ENCODE data around the gene RET. TPM values are rescaled to one million over a fixed set of nuclear protein-coding genes. Genes with fewer than 3 reads are reported as not detected.

Gene RET
- total RNA-seq, 3 donors from 2014 or later: 0.66 to 1.8 (median 0.96) TPM

DNA sequence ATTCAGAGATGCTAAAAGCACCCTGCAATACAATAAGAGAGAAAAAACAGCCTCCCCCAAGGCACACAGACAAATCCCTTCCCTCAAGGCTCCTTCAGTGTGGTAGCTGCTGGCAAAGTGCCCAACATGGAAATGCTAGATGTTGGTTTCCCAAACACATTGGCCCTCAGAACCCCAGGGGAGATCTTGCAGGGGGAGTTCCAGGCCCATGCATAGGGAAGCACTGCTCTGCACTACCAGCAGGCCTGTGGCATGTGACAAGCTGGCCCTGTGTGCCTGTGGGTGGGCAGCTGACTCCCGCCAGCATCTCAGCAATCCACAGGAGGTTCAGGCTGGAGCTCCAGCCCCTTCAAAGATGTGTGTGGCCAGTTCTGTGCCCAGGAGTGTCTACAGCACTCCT, 44.6 kb downstream of the RET start:
- TF ChIP-seq CTCF (IDR thresholded peaks at IDR 0.05): no peak
- TF ChIP-seq POLR2A (IDR thresholded peaks at IDR 0.05): no peak
- no peak for TF ChIP-seq POLR2AphosphoS5 (IDR thresholded peaks at IDR 0.05)
- Histone ChIP-seq H3K27ac (no peak overlapping the region), H3K27me3 (no peaks in the 10 kb centered on the region), H3K9me3 (no peaks in the 10 kb centered on the region), H3K4me3 (no peak overlapping the region), H3K36me3 (no peaks in the 10 kb centered on the region), H3K4me1 (no peaks in the 10 kb centered on the region)
- DNase-seq (ENCODE audit: low spot score in 2 of 2): no peak
- intact Hi-C loops (cut with DNase I; ENCODE audit: low total_unique reads): no loop called here

DNA sequence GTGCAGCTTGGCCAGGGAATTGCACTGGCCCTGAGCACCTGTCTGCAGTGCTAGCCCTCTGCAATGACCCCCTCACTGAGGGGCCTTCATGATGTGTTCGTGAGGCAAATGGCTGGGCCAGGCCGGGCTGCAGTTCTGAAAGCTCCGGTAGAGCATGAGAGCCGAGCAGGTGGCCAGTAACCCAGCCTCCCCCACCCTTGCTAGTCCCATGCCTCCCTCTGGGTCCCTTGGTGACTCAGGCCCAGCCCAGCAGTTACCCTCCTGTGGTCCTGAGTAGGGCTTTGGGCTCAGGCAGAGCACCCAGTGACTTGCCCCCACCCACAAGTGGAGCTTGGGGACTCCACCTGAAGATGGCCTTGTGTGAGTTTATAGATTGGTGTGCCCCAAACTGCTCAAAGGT, 45.2 kb downstream of the RET start:
- TF ChIP-seq POLR2AphosphoS5 (IDR thresholded peaks at IDR 0.05) (no peak), POLR2A (IDR thresholded peaks at IDR 0.05) (no peak), CTCF (IDR thresholded peaks at IDR 0.05) (no peak)
- no peaks in the 10 kb centered on the region for H3K4me1 ChIP-seq
- intact Hi-C loops (cut with DNase I; ENCODE audit: low total_unique reads): no loop called here
- DNase-seq (ENCODE audit: low spot score in 2 of 2): no peak
- no peaks in the 10 kb centered on the region for H3K9me3 ChIP-seq
- H3K4me3 ChIP-seq: no peak overlapping the region
- no peak overlapping the region for H3K27ac ChIP-seq
- no peaks in the 10 kb centered on the region for H3K27me3 ChIP-seq
- no peaks in the 10 kb centered on the region for H3K36me3 ChIP-seq

GRCh38 chr10:43122826-43123225, 46.0 kb downstream of the RET start:
- H3K4me1 ChIP-seq: no peaks in the 10 kb centered on the region
- H3K27me3 ChIP-seq: no peaks in the 10 kb centered on the region
- intact Hi-C loops (cut with DNase I; ENCODE audit: low total_unique reads): no loop called here
- no peaks in the 10 kb centered on the region for H3K36me3 ChIP-seq
- H3K9me3 ChIP-seq: no peaks in the 10 kb centered on the region
- DNase-seq (ENCODE audit: low spot score in 2 of 2): no peak
- H3K27ac ChIP-seq: no peak overlapping the region
- no peak overlapping the region for H3K4me3 ChIP-seq
- TF ChIP-seq POLR2AphosphoS5 (IDR thresholded peaks at IDR 0.05) (no peak), POLR2A (IDR thresholded peaks at IDR 0.05) (no peak), CTCF (IDR thresholded peaks at IDR 0.05) (no peak)

- no peak overlapping the region for H3K27ac ChIP-seq
- no peaks in the 10 kb centered on the region for H3K9me3 ChIP-seq
- no peaks in the 10 kb centered on the region for H3K27me3 ChIP-seq
- no peaks in the 10 kb centered on the region for H3K4me1 ChIP-seq
- intact Hi-C loops (cut with DNase I; ENCODE audit: low total_unique reads): no loop called here
- no peak for TF ChIP-seq POLR2AphosphoS5 (IDR thresholded peaks at IDR 0.05)
- TF ChIP-seq CTCF (IDR thresholded peaks at IDR 0.05): no peak
- TF ChIP-seq POLR2A (IDR thresholded peaks at IDR 0.05): no peak
- DNase-seq (ENCODE audit: low spot score in 2 of 2): no peak
- H3K36me3 ChIP-seq: no peaks in the 10 kb centered on the region
- H3K4me3 ChIP-seq: no peak overlapping the region
Measured at GRCh38 chr10:43123361-43124093, 46.7 kb downstream of the RET start.

- Histone ChIP-seq H3K36me3 (no peaks in the 10 kb centered on the region), H3K27ac (no peak overlapping the region), H3K4me3 (no peak overlapping the region), H3K27me3 (no peaks in the 10 kb centered on the region), H3K4me1 (no peaks in the 10 kb centered on the region), H3K9me3 (no peaks in the 10 kb centered on the region)
- TF ChIP-seq CTCF (IDR thresholded peaks at IDR 0.05) (no peak), POLR2A (IDR thresholded peaks at IDR 0.05) (no peak), POLR2AphosphoS5 (IDR thresholded peaks at IDR 0.05) (no peak)
- intact Hi-C loops (cut with DNase I; ENCODE audit: low total_unique reads): no loop called here
- no peak for DNase-seq (ENCODE audit: low spot score in 2 of 2)
Measured at GRCh38 chr10:43124094-43124521, 47.2 kb downstream of the RET start.
